Fibroblast of lung (primary cell): ENCODE data around the gene DPT. TPM values are rescaled to one million over a fixed set of nuclear protein-coding genes. Genes with fewer than 3 reads are reported as not detected.

ENCODE experiments used
- DNase-seq, 2 donors: peaks; one replicate each; pipeline versions ENCODE4 v3.0.0 to v3.0.0-alpha.2; 2010; ENCODE audit warnings: low read depth in 2 of 2
- H2AFZ ChIP-seq: 2 replicates; pipeline ENCODE4 v1.5.1; 2012; ENCODE audit warnings: low read length, control low read depth, inconsistent platforms
- H3K27ac ChIP-seq: 2 replicates; pipeline ENCODE4 v1.5.1; 2011; ENCODE audit warnings: low read length, control low read depth; ENCODE audit not compliant: insufficient read depth
- H3K27me3 ChIP-seq: 2 replicates; pipeline ENCODE4 v1.5.1; 2011; ENCODE audit warnings: mild to moderate bottlenecking, low read length; ENCODE audit not compliant: control insufficient read depth, insufficient read depth
- H3K36me3 ChIP-seq: 2 replicates; pipeline ENCODE4 v1.5.1; 2011; ENCODE audit warnings: low read length; ENCODE audit not compliant: control insufficient read depth, insufficient read depth
- H3K4me1 ChIP-seq: 2 replicates; pipeline ENCODE4 v1.5.1; 2011; ENCODE audit warnings: low read length; ENCODE audit not compliant: control insufficient read depth, insufficient read depth; ENCODE audit errors: extremely low read depth
- H3K4me2 ChIP-seq: 2 replicates; pipeline ENCODE4 v1.5.1; 2011; ENCODE audit warnings: low read length, control low read depth; ENCODE audit not compliant: insufficient read depth; ENCODE audit errors: extremely low read depth
- H3K4me3 ChIP-seq, 4 experiments: fragments of 200-600 bp in 1 of 4; sonication (generic) in 1 of 4; replicated peaks in 1 of 4; 2 replicates each; pipeline ENCODE4 v1.5.1; 2011 to 2016; ENCODE audit warnings: low read length in 4 of 4, low read depth in 3 of 4, mild to moderate bottlenecking in 3 of 4, control low read depth in 2 of 4, inconsistent platforms in 1 of 4, mixed read lengths in 1 of 4; ENCODE audit not compliant: insufficient read depth in 1 of 4; ENCODE audit errors: control extremely low read depth in 1 of 4
- H3K79me2 ChIP-seq: 2 replicates; pipeline ENCODE4 v1.5.1; 2012; ENCODE audit warnings: mild to moderate bottlenecking, low read length, inconsistent platforms; ENCODE audit not compliant: control insufficient read depth, insufficient read depth
- H3K9ac ChIP-seq: 2 replicates; pipeline ENCODE4 v1.5.1; 2011; ENCODE audit warnings: mild to moderate bottlenecking, low read length, control low read depth; ENCODE audit not compliant: insufficient read depth
- H3K9me3 ChIP-seq: 2 replicates; pipeline ENCODE4 v1.5.1; 2012; ENCODE audit warnings: low read depth, low read length; ENCODE audit not compliant: control insufficient read depth, insufficient read depth
- H4K20me1 ChIP-seq: 2 replicates; pipeline ENCODE4 v1.5.1; 2011; ENCODE audit warnings: low read length; ENCODE audit not compliant: control insufficient read depth, insufficient read depth; ENCODE audit errors: extremely low read depth
- EZH2 ChIP-seq: IDR thresholded peaks from 2 replicates; pipeline ENCODE4 v1.5.1; 2012; ENCODE audit warnings: low read length, control low read depth, mild to moderate bottlenecking; ENCODE audit errors: missing control alignments
- polyA plus RNA-seq, 2 donors: library from polyadenylated mRNA; depleted of rRNA in 1 of 2; stranded (reverse) in 1 of 2; unstranded in 1 of 2; fragments of >200 nt; gene quantifications; 2 replicates each; pipeline ENCODE4 v1.2.1, GENCODE V29; 2011 to 2012; ENCODE audit warnings: missing spikeins in 1 of 2
- total RNA-seq: library from RNA; depleted of rRNA; stranded (reverse); fragments of >200 nt; gene quantifications from 2 replicates; pipeline ENCODE4 v1.2.1, GENCODE V29; 2014
- TF ChIP-seq, protein P1 (sequence below), 2 donors: IDR thresholded peaks in 1 of 2; conservative IDR thresholded peaks in 1 of 2; 1 replicate in 1 of 2; 2 replicates in 1 of 2; pipeline ENCODE4 v1.5.1; 2011 to 2012; ENCODE audit warnings: low read length in 2 of 2, control low read depth in 1 of 2, inconsistent platforms in 1 of 2, low read depth in 1 of 2, mild to moderate bottlenecking in 1 of 2

Gene DPT
- total and polyA plus RNA-seq, 2 donors (not counting 1 experiment from before 2014, with no cell fraction given), result 2.4 to 4.1 TPM

DNA sequence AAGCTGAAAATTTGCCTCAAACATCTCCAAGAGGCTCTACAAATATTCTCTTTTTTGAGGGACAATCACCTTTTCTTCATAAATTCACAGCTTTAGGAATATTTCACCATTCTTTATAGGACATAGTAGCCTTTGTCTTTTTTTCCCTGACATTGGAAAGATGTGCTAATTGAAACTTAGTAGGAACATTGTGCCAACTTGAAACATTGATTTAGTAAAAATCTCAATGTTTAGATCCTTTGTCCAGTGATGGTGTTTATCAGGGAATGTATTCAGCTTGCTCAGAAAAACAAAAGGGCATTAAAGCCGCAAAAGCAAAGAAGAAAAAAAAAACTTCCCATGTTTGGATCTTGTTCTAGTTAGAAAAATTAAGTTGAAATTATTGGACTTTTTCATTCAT, 52.1 kb downstream of the DPT start:
- H3K79me2 ChIP-seq, result no peaks in the 10 kb centered on the region
- TF ChIP-seq EZH2, result no peak
- TF ChIP-seq, protein P1, sequence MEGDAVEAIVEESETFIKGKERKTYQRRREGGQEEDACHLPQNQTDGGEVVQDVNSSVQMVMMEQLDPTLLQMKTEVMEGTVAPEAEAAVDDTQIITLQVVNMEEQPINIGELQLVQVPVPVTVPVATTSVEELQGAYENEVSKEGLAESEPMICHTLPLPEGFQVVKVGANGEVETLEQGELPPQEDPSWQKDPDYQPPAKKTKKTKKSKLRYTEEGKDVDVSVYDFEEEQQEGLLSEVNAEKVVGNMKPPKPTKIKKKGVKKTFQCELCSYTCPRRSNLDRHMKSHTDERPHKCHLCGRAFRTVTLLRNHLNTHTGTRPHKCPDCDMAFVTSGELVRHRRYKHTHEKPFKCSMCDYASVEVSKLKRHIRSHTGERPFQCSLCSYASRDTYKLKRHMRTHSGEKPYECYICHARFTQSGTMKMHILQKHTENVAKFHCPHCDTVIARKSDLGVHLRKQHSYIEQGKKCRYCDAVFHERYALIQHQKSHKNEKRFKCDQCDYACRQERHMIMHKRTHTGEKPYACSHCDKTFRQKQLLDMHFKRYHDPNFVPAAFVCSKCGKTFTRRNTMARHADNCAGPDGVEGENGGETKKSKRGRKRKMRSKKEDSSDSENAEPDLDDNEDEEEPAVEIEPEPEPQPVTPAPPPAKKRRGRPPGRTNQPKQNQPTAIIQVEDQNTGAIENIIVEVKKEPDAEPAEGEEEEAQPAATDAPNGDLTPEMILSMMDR (conservative IDR thresholded peaks at IDR 0.05 in 1 of 2, IDR thresholded peaks at IDR 0.05 in 1 of 2; ENCODE audit: low read depth in 1 of 2, low read length in 2 of 2), result no peak
- no peak overlapping the region for H3K4me3 ChIP-seq
- H2AFZ ChIP-seq, result no peak overlapping the region
- H3K4me2 ChIP-seq, result no peak overlapping the region
- H3K9me3 ChIP-seq, result no peaks in the 10 kb centered on the region
- H3K27ac ChIP-seq, result no peak overlapping the region
- no peaks in the 10 kb centered on the region for H3K36me3 ChIP-seq
- H3K4me1 ChIP-seq, result no peaks in the 10 kb centered on the region
- no peaks in the 10 kb centered on the region for H4K20me1 ChIP-seq
- no peak for DNase-seq
- no peak overlapping the region for H3K9ac ChIP-seq
- H3K27me3 ChIP-seq, result no peaks in the 10 kb centered on the region

DNA sequence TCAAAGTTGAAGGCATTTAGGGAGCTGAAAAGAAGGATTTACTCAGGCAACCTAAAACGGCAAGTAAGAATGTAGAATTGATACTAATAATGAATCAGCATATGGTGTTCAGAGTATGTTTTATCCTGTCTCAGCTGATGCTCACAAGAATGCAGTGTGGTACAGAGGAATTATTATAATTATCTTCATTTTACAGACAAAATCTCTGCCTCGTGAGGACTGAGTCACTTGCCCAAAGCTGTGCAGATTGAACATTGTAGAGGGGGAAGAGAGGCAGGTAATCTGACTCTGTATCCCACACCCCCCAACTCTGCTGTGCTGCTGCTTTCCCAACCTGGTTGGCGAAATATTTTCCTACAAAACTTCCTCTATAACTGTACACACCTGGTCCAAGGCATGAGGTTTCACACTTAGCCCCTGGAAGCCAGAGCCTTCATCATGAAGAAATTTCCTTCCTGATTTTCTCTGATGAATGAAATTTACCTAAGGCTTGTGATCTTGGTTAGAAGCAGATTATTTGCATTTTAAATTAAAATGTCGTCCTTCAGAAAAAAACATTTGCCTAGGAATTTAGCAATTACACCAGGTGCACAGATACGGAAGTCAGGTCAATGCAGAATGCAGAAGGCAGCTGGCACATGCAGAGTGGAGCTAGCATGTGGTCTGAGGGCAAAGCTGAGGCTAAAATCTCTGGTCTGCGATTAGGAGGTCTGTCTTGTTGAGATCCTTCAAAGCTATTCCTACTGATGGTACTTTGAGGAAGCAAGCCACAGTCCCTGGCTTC, 52.8 kb downstream of the DPT start:
- Histone ChIP-seq H3K4me2 (no peak overlapping the region), H3K4me3 (no peak overlapping the region), H3K79me2 (no peaks in the 10 kb centered on the region), H3K27ac (no peak overlapping the region), H3K4me1 (no peaks in the 10 kb centered on the region), H3K9me3 (no peaks in the 10 kb centered on the region), H3K9ac (no peak overlapping the region), H2AFZ (no peak overlapping the region), H3K36me3 (no peaks in the 10 kb centered on the region), H3K27me3 (no peaks in the 10 kb centered on the region), H4K20me1 (no peaks in the 10 kb centered on the region)
- peak in 1 of 2 donors; percentile 45 for DNase-seq
- TF ChIP-seq EZH2, result no peak
- TF ChIP-seq, protein P1 (conservative IDR thresholded peaks at IDR 0.05 in 1 of 2, IDR thresholded peaks at IDR 0.05 in 1 of 2; ENCODE audit: low read depth in 1 of 2, low read length in 2 of 2), result no peak

DNA sequence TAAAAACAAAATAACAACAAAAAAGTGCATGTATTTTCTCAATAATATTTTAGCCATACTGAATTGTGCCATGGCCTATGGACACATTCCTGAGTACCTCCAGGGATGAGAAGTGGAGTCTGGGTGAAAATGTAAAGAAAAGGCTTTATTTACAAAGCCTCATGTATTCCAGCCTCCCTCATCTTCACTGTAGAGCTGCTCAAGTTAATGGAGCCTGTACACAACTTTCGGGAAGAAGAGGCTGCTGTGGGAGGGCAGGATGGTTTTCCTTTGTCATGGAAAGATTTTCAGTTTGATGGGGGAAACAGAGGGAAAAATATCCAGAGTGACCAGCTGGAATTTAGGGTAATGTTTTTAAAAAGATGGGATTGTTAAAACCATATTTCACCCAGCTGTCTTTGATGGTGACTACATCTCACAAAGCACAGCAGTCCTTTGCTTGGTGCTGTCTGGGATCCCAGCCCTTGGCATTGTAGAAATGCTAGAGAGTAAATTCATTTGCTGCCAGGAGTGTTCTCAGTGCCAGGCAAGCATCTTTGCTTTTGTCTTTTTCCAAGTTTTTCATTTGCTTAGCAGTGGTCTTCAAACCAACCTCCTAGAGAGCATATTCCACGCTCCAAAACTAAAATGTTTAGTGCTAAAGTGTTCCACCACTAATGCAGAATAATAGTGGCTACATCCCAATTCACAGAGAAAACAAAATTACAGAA, 54.9 kb downstream of the DPT start:
- no peak for TF ChIP-seq EZH2
- TF ChIP-seq, protein P1 (conservative IDR thresholded peaks at IDR 0.05 in 1 of 2, IDR thresholded peaks at IDR 0.05 in 1 of 2; ENCODE audit: low read depth in 1 of 2, low read length in 2 of 2), result no peak
- H3K4me3 ChIP-seq, result no peak overlapping the region

More for the DNA sequence above, 54.9 kb downstream of the DPT start:
- H3K9me3 ChIP-seq, result no peaks in the 10 kb centered on the region
- H4K20me1 ChIP-seq, result no peaks in the 10 kb centered on the region
- no peak overlapping the region for H3K27ac ChIP-seq
- H3K4me2 ChIP-seq, result no peak overlapping the region
- no peak overlapping the region for H3K9ac ChIP-seq
- no peak for DNase-seq
- H3K27me3 ChIP-seq, result no peaks in the 10 kb centered on the region
- no peaks in the 10 kb centered on the region for H3K4me1 ChIP-seq
- no peaks in the 10 kb centered on the region for H3K79me2 ChIP-seq
- no peak overlapping the region for H2AFZ ChIP-seq
- no peaks in the 10 kb centered on the region for H3K36me3 ChIP-seq
